Measurements from ENCODE around the gene OTX2. TPM values are rescaled to one million over a fixed set of nuclear protein-coding genes. Genes with fewer than 3 reads are reported as not detected.

Gene OTX2
- polyA plus RNA-seq, 2 of the 4 experiments (the other 2 are of a cell fraction) = not detected

DNA sequence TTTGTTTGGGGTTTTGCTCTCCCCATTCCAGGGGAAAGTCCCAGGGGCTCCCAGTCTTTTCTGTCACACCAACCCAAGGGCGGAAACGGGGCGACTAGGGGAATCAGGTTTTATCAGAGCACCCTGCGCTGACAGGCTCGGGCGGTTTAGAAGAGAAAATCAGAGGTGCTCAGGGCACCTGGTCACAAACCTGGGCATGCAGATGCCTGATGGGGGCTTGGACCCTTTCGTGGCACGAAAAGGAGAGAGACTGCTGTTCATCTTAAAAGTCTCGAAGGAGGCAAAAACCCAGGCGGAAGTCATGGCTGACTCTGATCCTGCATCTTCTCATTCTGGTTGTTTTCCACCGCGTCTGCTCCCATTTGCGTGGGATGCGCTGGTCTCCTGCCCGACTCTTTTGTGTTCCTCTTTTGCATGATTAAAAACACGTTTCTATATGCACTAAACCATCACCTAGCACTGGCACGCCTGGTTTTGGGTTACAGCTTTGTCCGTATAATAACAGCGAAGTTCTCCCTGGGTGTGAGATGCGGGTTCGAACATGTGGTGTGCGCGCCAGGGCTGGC lies 13.2 kb downstream of the OTX2 start:
- TF ChIP-seq EHF (CRISPR knock-in tag; IDR thresholded peaks at IDR 0.05) (no peak), HDAC2 (IDR thresholded peaks at IDR 0.05) (no peak), TFCP2L1 (CRISPR knock-in tag; IDR thresholded peaks at IDR 0.05) (no peak), NFE2L2 (conservative IDR thresholded peaks at IDR 0.05; ENCODE audit: low read length) (no peak), FOXS1 (CRISPR knock-in tag; IDR thresholded peaks at IDR 0.05) (no peak), MYC (IDR thresholded peaks at IDR 0.05; ENCODE audit: borderline replicate concordance, low read length) (no peak), ZSCAN20 (CRISPR knock-in tag; IDR thresholded peaks at IDR 0.05) (no peak), CEBPB (IDR thresholded peaks at IDR 0.05) (no peak), HOXA7 (CRISPR knock-in tag; IDR thresholded peaks at IDR 0.05) (no peak), MAFK (IDR thresholded peaks at IDR 0.05; ENCODE audit: partially characterized antibody) (no peak), USF2 (IDR thresholded peaks at IDR 0.05) (no peak), SREBF2 (IDR thresholded peaks at IDR 0.05) (no peak), CHD4 (IDR thresholded peaks at IDR 0.05; ENCODE audit: borderline replicate concordance) (no peak), RCOR1 (IDR thresholded peaks at IDR 0.05; ENCODE audit: low read depth, low read length) (no peak), NR3C1 (IDR thresholded peaks at IDR 0.05) (no peak), E2F6 (IDR thresholded peaks at IDR 0.05; ENCODE audit: borderline replicate concordance, low read depth) (no peak)
- TF ChIP-seq, protein P1, sequence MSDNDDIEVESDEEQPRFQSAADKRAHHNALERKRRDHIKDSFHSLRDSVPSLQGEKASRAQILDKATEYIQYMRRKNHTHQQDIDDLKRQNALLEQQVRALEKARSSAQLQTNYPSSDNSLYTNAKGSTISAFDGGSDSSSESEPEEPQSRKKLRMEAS (IDR thresholded peaks at IDR 0.05) = no peak
- TF ChIP-seq, protein P2, sequence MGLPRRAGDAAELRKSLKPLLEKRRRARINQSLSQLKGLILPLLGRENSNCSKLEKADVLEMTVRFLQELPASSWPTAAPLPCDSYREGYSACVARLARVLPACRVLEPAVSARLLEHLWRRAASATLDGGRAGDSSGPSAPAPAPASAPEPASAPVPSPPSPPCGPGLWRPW (IDR thresholded peaks at IDR 0.05) = no peak
- Histone ChIP-seq H3K27ac (no peak overlapping the region), H3K9me3 (no peaks in the 10 kb centered on the region), H3K4me3 (no peak overlapping the region), H3K4me2 (no peak overlapping the region), H3K4me1 (no peaks in the 10 kb centered on the region)
- FAIRE-seq (no peak), DNase-seq (ENCODE audit: low read depth in 1 of 2, low spot score in 1 of 2) (no peak), ATAC-seq (no peak)
- CTCF ChIA-PET = no interaction called here
- WGBS (ENCODE audit: missing lambda C conversion rate) = 71% methylated on average over 23 of the region's 23 CpGs
- POLR2A ChIA-PET = no interaction called here

- H3K27ac ChIP-seq = no peak overlapping the region
- ChIA-PET POLR2A (no interaction called here), CTCF (no interaction called here)
- H3K9me3 ChIP-seq = no peaks in the 10 kb centered on the region
- H3K4me1 ChIP-seq = no peaks in the 10 kb centered on the region
- H3K4me2 ChIP-seq = no peak overlapping the region
- TF ChIP-seq MYC (IDR thresholded peaks at IDR 0.05; ENCODE audit: borderline replicate concordance, low read length) (no peak), HDAC2 (IDR thresholded peaks at IDR 0.05) (no peak), TP53 (CRISPR knock-in tag; IDR thresholded peaks at IDR 0.05) (no peak), CBX2 (IDR thresholded peaks at IDR 0.05; ENCODE audit: borderline replicate concordance, low read depth) (no peak)
- no peak overlapping the region for H3K4me3 ChIP-seq
- no peak for FAIRE-seq
- no peak for ATAC-seq
- WGBS (ENCODE audit: missing lambda C conversion rate) = 16% methylated on average over 4 of the region's 4 CpGs
- DNase-seq (ENCODE audit: low read depth in 1 of 2, low spot score in 1 of 2) = no peak
Observed at GRCh38 chr14:56796259-56796658, 14.0 kb downstream of the OTX2 start.

GRCh38 chr14:56795284-56795622 lies 15.0 kb downstream of the OTX2 start:
- TF ChIP-seq HEYL (CRISPR knock-in tag; IDR thresholded peaks at IDR 0.05) = no peak
- TF ChIP-seq, protein P3, sequence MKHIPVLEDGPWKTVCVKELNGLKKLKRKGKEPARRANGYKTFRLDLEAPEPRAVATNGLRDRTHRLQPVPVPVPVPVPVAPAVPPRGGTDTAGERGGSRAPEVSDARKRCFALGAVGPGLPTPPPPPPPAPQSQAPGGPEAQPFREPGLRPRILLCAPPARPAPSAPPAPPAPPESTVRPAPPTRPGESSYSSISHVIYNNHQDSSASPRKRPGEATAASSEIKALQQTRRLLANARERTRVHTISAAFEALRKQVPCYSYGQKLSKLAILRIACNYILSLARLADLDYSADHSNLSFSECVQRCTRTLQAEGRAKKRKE (CRISPR knock-in tag; IDR thresholded peaks at IDR 0.05; ENCODE audit: low read depth) = no peak
- TF ChIP-seq ZC3H11A (IDR thresholded peaks at IDR 0.05) = no peak
- TF ChIP-seq SREBF2 (IDR thresholded peaks at IDR 0.05) = no peak
- TF ChIP-seq TFCP2L1 (CRISPR knock-in tag; IDR thresholded peaks at IDR 0.05) = no peak
- TF ChIP-seq NPAS2 (CRISPR knock-in tag; IDR thresholded peaks at IDR 0.05; ENCODE audit: borderline replicate concordance) = no peak
- no peak for TF ChIP-seq FOXS1 (CRISPR knock-in tag; IDR thresholded peaks at IDR 0.05)
- no peak for TF ChIP-seq CHD2 (IDR thresholded peaks at IDR 0.05; ENCODE audit: low read length, partially characterized antibody)
- TF ChIP-seq SMC3 (IDR thresholded peaks at IDR 0.05) = no peak
- no peak for TF ChIP-seq POLR2A (IDR thresholded peaks at IDR 0.05; ENCODE audit: low read length)
- TF ChIP-seq RARB (CRISPR knock-in tag; IDR thresholded peaks at IDR 0.05) = no peak
- no peak for TF ChIP-seq RNF2 (IDR thresholded peaks at IDR 0.05; ENCODE audit: borderline replicate concordance, low read depth)
- ChIA-PET CTCF (interaction anchor here (0.6 to 1.3 kb wide), 2 partner anchors 11 to 116 kb away, joined by 3 to 4 read pairs; no protein-coding TSS in a partner anchor), POLR2A (no interaction called here)
- Histone ChIP-seq H3K4me2 (no peak overlapping the region), H3K4me1 (no peaks in the 10 kb centered on the region), H3K27ac (no peak overlapping the region), H3K4me3 (no peak overlapping the region), H3K9me3 (no peaks in the 10 kb centered on the region)
- 62% methylated on average over 13 of the region's 17 CpGs for WGBS (ENCODE audit: missing lambda C conversion rate)
- FAIRE-seq = no peak
- no peak for ATAC-seq
- DNase-seq (ENCODE audit: low read depth in 1 of 2, low spot score in 1 of 2) = no peak
